Naive B cell (primary cell): ENCODE results near the gene TNXB. TPM values are rescaled to one million over a fixed set of nuclear protein-coding genes. Genes with fewer than 3 reads are reported as not detected.

Experiments used
- ATAC-seq, 2 donors: fragments of 150-1000 bp; cut with Tn5 transposase; 2 replicates each; pipeline ENCODE4 v1.10.0; 2021; ENCODE audit warnings: low read depth in 2 of 2, mild to moderate bottlenecking in 2 of 2, moderate library complexity in 2 of 2
- DNase-seq: peaks from one replicate; pipeline ENCODE4 v3.0.0; 2022
- H3K27ac Mint-ChIP-seq, 6 donors: one replicate each; pipeline ENCODE4 v1.8.0; 2020 to 2022; ENCODE audit warnings: mild to moderate bottlenecking in 6 of 6, mixed read lengths in 6 of 6, moderate library complexity in 5 of 6, inconsistent platforms in 2 of 6
- H3K27me3 Mint-ChIP-seq, 3 donors: one replicate each; pipeline ENCODE4 v1.8.0; 2021 to 2022; ENCODE audit warnings: mixed read lengths in 3 of 3, mild to moderate bottlenecking in 1 of 3
- H3K36me3 Mint-ChIP-seq, 2 donors: one replicate each; pipeline ENCODE4 v1.8.0; 2020 to 2022; ENCODE audit warnings: mixed read lengths in 2 of 2, inconsistent platforms in 1 of 2, mild to moderate bottlenecking in 1 of 2
- H3K4me1 Mint-ChIP-seq, 3 donors: one replicate each; pipeline ENCODE4 v1.8.0; 2020 to 2022; ENCODE audit warnings: mixed read lengths in 3 of 3, inconsistent platforms in 1 of 3, mild to moderate bottlenecking in 1 of 3, moderate library complexity in 1 of 3
- H3K4me3 Mint-ChIP-seq, 8 donors: one replicate each; pipeline ENCODE4 v1.8.0; 2020 to 2022; ENCODE audit warnings: mild to moderate bottlenecking in 8 of 8, mixed read lengths in 8 of 8, moderate library complexity in 8 of 8, inconsistent platforms in 2 of 8
- H3K9me3 Mint-ChIP-seq, 7 donors: one replicate each; pipeline ENCODE4 v1.8.0; 2020 to 2022; ENCODE audit warnings: mixed read lengths in 7 of 7, mild to moderate bottlenecking in 5 of 7, inconsistent platforms in 2 of 7, moderate library complexity in 1 of 7
- polyA plus RNA-seq, 6 donors: library from polyadenylated mRNA; unstranded; fragments of 300-500 nt; fragmentation: Illumina TruSeq; gene quantifications; one replicate each; pipeline ENCODE4 v1.2.3, GENCODE V29; 2021; ENCODE audit warnings: low read depth in 6 of 6

The TNXB gene
- polyA plus RNA-seq, 6 donors from 2014 or later = 0.23 to 0.44 TPM; not detected in 4

DNA sequence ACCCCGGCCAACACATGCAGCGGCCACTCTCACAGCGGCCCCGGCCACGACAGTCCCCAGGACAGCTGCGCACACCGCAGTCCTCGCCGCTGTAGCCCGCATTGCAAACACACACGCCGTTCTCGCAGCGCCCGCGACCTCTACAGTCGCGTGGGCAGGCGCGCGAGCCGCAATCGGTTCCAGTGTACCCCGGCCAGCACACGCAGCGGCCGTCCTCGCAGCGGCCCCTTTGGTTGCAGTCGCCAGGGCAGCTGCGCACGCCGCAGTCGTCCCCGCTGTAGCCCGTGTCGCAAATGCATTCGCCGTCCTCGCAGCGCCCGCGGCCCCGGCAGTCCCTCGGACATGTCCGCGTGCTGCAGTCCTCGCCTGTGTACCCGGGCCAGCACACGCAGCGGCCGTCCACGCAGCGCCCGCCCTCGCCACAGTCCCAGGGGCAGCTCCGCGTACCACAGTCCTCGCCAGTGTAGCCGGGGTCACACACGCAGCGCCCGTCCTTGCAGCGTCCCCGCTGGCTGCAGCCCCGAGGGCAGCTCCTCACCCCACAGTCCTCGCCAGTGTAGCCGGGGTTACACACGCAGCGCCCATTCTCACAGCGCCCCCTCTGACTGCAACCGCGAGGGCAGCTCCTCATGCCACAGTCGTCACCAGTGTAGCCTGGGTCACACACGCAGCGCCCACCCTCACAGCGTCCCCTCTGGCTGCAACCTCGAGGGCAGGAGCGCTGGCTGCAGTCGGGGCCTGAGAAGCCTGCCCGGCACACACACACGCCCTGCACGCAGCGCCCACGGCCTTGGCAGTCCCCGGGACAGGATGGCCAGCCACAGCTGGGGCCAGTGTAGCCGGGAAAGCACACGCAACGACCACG lies 12.5 kb downstream of the TNXB start:
- Mint-ChIP-seq H3K36me3 (peaks cover 0 to 8% of the 10 kb centered on the region in 2 donors), H3K27ac (no peak overlapping the region), H3K27me3 (peaks cover 23 to 80% (median 65%) of the 10 kb centered on the region in 3 donors), H3K9me3 (peaks cover 0 to 2% (median 0%) of the 10 kb centered on the region in 7 donors), H3K4me1 (peaks cover 0 to 4% (median 4%) of the 10 kb centered on the region in 3 donors), H3K4me3 (peak overlapping the region in 5 of 8 donors; percentile 16 to 47 (median 30))
- DNase-seq (no peak), ATAC-seq (peak in 1 of 2 donors; percentile 9)

DNA sequence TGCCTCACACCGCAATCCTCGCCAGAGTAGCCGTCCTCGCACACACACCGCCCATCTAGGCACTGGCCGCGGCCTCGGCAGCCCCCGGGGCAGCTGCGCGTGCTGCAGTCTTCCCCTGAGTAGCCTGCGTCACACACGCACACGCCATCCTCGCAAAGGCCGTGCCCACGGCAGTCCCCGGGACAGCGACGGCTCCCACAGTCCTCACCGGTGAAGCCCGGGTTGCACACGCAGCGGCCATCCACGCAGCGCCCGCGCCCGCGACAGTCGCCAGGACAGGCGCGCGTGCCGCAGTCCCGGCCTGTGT lies 13.1 kb downstream of the TNXB start:
- Mint-ChIP-seq H3K4me3 (peak overlapping the region in 1 of 8 donors; percentile 29), H3K36me3 (peaks cover 0 to 8% of the 10 kb centered on the region in 2 donors), H3K9me3 (peaks cover 0 to 2% (median 0%) of the 10 kb centered on the region in 7 donors), H3K4me1 (peaks cover 0 to 4% (median 4%) of the 10 kb centered on the region in 3 donors), H3K27me3 (peaks cover 23 to 83% (median 65%) of the 10 kb centered on the region in 3 donors), H3K27ac (no peak overlapping the region)
- ATAC-seq (peak in 1 of 2 donors; percentile 16), DNase-seq (no peak)

- ATAC-seq = peak in 1 of 2 donors; percentile 11
- H3K4me3 Mint-ChIP-seq = no peak overlapping the region
Observed at GRCh38 chr6:32095338-32096086, 13.6 kb downstream of the TNXB start.

DNA sequence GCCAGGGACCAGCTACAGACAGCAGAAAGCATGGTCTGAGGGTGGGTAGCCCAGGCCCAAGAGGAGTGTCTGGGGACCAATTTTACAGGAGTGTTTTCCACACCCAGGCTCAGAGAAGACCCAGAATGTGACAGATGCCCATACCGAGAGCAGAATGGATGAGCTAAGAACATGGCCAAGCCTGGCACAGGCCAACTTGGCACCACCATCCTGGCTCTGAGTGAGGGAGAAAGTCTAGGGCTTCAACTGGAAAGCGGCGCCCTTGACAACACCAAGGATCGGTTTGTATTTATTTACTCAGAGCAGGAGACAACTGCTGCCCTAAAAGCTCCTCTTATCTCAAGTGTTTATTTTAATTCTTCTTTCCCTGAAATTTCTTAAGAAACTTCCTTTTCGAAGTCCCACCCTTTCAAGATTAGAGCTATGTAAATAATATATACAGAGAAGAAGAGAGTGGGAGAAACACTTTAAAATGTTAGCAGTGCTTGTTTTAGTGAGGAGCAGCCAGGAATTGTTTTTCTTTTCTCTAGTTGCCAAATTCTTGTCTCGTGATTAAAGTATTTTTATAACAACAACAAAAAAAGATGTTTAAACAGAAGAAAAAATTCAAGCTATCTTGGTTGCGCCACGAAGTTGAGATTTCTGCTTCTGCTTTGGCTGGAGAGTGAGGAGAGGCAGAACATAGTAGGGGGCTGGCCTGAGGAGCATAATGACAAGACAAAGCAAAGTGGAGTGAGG lies 16.2 kb downstream of the TNXB start:
- no peaks in the 10 kb centered on the region for H3K9me3 Mint-ChIP-seq
- no peaks in the 10 kb centered on the region for H3K36me3 Mint-ChIP-seq
- peaks cover 0 to 4% (median 4%) of the 10 kb centered on the region in 3 donors for H3K4me1 Mint-ChIP-seq
- peak overlapping the region in 1 of 8 donors; percentile 24 for H3K4me3 Mint-ChIP-seq
- H3K27me3 Mint-ChIP-seq = peaks cover 24 to 82% (median 50%) of the 10 kb centered on the region in 3 donors
- DNase-seq (no peak), ATAC-seq (no peak)
- H3K27ac Mint-ChIP-seq = no peak overlapping the region

More at GRCh38 chr6:32095338-32096086, 13.6 kb downstream of the TNXB start:
- no peak for DNase-seq
- Mint-ChIP-seq H3K36me3 (peaks cover 0 to 8% of the 10 kb centered on the region in 2 donors), H3K4me1 (peaks cover 0 to 4% (median 4%) of the 10 kb centered on the region in 3 donors), H3K9me3 (peaks cover 0 to 2% (median 0%) of the 10 kb centered on the region in 7 donors), H3K27ac (no peak overlapping the region), H3K27me3 (peaks cover 26 to 87% (median 64%) of the 10 kb centered on the region in 3 donors)

DNA sequence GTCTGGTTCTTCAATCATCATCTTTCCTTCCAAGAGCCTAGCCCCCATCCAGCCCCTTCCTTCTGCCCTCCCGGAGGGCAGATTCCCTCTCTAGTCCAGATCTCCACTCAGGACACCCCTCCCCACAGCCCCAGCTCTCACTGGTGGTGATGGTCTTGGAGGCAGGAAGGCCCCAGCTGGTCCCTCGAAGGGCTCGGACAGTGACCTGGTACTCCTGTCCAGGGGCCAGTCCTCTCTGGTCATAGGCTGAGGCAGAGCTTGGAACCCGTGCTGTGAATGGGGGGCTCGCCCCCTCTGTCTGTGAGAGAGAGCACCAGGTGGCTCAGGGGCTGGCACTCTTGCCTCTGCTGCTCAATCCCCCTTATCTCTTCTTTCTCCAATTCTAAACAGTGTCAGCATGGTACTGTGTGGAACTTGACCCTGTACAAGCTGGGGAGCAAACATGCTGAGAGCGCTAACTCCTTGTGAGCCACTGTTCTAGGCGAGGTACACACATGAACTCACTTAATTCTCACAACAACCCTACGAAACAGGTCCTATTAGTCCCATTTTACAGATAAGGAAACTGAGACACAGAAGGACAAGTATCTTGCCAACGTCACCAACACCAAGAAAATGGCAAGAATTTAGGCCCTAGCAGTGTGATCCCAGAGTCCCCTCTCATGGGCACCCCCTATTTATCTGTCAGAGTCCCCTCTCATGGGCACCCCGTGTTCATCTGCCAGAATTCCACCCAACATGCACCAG lies 19.9 kb downstream of the TNXB start:
- peaks cover 0 to 2% (median 0%) of the 10 kb centered on the region in 7 donors for H3K9me3 Mint-ChIP-seq
- H3K27me3 Mint-ChIP-seq = peaks cover 35 to 75% (median 49%) of the 10 kb centered on the region in 3 donors
- peaks cover 0 to 7% (median 5%) of the 10 kb centered on the region in 3 donors for H3K4me1 Mint-ChIP-seq
- no peaks in the 10 kb centered on the region for H3K36me3 Mint-ChIP-seq
- H3K4me3 Mint-ChIP-seq = peak overlapping the region in 3 of 8 donors; percentile 1 to 22 (median 5)
- H3K27ac Mint-ChIP-seq = no peak overlapping the region
- DNase-seq (no peak), ATAC-seq (no peak)

DNA sequence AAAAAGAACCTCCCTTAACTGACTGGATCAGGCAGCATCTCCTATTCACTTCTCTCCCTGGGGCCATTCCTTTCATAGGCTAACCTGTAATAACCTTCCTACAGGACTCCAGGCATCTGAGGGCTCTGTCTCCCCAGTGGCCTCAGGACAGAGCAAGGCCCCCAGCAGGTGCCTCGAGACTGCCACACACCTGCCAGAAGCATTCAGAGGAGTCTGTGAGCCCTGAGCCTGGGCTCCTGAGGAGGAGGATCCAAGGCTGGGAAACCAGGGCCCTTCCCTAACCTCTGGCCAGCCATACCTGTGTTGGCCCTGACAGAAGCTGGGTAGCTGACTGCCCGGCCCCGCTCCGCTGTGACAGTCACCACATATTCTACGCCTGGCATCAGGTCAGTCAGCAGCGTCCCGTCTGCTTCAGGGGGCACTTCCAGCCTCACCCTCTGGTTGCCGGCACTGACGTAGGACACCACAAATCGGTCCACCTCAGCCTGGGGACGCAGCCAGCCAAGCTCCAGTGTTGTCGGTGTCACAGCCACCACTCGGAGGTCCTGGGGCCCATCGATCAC lies 20.6 kb downstream of the TNXB start:
- DNase-seq (no peak), ATAC-seq (no peak)
- Mint-ChIP-seq H3K9me3 (peaks cover 0 to 2% (median 0%) of the 10 kb centered on the region in 7 donors), H3K4me1 (peaks cover 0 to 7% (median 5%) of the 10 kb centered on the region in 3 donors), H3K36me3 (no peaks in the 10 kb centered on the region), H3K4me3 (peak overlapping the region in 3 of 8 donors; percentile 1 to 43 (median 38)), H3K27ac (no peak overlapping the region), H3K27me3 (peaks cover 37 to 79% (median 56%) of the 10 kb centered on the region in 3 donors)

DNA sequence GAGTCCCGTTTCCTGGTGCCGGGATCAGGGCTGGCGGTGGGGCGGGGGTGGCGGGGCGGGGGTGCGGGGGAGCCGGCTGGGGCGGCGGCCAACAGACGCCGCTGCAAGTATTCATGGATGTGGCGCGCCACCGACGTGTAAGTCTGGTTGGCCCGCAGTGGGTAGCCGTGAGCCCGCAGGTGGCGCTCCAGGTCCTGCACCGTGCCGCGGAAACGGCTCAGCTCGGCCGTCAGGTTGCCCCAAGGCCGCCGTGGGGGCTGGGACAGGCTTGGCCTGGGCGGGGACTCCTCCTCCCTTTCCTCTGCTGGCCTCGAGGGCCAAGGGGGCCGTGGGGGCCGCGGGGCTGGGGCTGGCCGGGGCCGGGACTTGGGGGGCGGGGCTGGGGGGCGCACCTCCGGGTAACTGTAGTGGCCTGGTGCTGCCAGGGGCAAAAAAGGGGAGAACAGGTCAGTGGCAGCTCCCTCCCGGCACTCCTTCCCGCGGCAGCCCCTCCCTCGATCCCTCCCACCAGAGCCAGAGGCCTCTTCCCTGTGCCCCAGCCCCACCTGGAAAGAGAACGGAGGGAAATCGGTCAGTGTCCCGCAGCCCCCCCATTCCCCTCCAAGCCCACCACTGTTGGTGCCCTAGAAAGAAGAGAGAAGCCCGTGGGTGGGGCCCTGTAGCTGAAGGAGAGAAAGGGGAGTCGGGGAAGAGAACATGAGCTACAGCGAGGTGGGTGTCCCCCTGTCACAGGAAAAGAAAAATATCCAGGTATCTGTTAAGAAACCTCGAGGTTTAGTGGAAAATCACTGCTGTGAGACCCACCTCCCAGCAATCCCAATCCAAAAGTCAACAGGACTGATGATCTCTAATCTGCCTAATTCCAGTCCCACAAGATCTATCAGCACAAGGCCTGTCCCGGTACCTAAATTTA lies 21.3 kb downstream of the TNXB start:
- Mint-ChIP-seq H3K36me3 (no peaks in the 10 kb centered on the region), H3K4me3 (peak overlapping the region in 1 of 8 donors; percentile 38), H3K27ac (no peak overlapping the region), H3K9me3 (peaks cover 0 to 2% (median 0%) of the 10 kb centered on the region in 7 donors), H3K4me1 (peaks cover 0 to 7% (median 5%) of the 10 kb centered on the region in 3 donors), H3K27me3 (peaks cover 38 to 80% (median 63%) of the 10 kb centered on the region in 3 donors)
- peak; percentile 55 for DNase-seq
- peak; percentile 90 to 91 for ATAC-seq

DNA sequence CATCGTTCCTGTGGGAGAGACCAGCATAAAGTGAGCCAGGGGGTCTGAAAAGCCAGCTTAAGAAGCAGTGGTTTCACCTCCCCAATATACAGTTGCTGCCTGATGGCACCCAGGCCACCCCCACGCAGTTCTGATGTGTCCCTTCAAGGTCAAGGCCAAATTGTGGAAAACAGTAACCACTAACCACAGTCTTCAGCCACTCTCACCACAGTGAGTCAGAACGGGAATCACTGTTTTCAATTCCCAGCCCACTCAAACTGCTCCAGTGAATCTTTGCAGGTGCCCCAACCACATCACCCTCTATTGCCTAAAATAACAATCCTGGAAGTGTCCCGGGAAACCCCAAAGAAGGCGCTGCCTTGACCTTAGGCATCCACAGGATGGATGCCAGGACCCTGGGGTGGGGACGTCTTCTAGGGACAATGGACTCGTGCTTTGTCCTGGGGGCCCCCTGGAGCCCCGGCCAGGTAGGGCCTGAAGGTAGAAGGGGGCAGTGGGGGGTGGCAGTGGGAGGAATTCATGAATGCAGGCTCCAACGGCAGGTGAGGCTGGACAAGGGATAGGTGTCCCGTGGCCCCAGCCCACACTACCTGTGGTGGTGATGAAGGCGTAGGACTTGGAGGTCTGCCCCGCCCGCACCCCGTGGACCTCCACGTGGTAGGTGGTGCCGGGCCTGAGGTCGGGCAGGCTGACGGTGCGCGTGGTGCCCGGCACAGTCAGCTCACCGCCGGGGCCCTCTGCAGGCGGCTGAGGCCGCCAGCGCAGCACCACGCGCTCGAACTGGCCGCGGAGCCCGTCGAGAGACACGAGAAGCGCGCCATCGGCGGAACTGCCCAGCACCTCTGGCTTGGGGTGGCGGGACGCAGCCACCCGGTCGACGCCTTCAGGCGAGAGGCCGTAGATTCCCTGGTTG lies 22.2 kb downstream of the TNXB start:
- ATAC-seq = peak; percentile 14 to 24
- Mint-ChIP-seq H3K27me3 (peaks cover 45 to 82% (median 62%) of the 10 kb centered on the region in 3 donors), H3K4me3 (peak overlapping the region in 3 of 8 donors; percentile 44 to 67 (median 58)), H3K9me3 (peaks cover 0 to 2% (median 0%) of the 10 kb centered on the region in 7 donors), H3K4me1 (peaks cover 0 to 7% (median 5%) of the 10 kb centered on the region in 3 donors), H3K27ac (no peak overlapping the region), H3K36me3 (no peaks in the 10 kb centered on the region)
- DNase-seq = no peak

GRCh38 chr6:32085759-32086459 lies 23.2 kb downstream of the TNXB start:
- peaks cover 0 to 7% (median 5%) of the 10 kb centered on the region in 3 donors for H3K4me1 Mint-ChIP-seq
- DNase-seq (no peak), ATAC-seq (no peak)
- H3K27me3 Mint-ChIP-seq = peaks cover 45 to 85% (median 65%) of the 10 kb centered on the region in 3 donors
- no peak overlapping the region for H3K27ac Mint-ChIP-seq
- H3K36me3 Mint-ChIP-seq = peaks cover 0 to 3% of the 10 kb centered on the region in 2 donors
- H3K4me3 Mint-ChIP-seq = peak overlapping the region in 2 of 8 donors; percentile 16 to 70
- H3K9me3 Mint-ChIP-seq = peaks cover 0 to 2% (median 0%) of the 10 kb centered on the region in 7 donors

- Mint-ChIP-seq H3K27ac (no peak overlapping the region), H3K27me3 (peaks cover 36 to 82% (median 71%) of the 10 kb centered on the region in 3 donors), H3K36me3 (peaks cover 0 to 7% of the 10 kb centered on the region in 2 donors), H3K9me3 (peaks cover 0 to 2% (median 0%) of the 10 kb centered on the region in 7 donors), H3K4me1 (peaks cover 0 to 11% (median 5%) of the 10 kb centered on the region in 3 donors), H3K4me3 (peak overlapping the region in 2 of 8 donors; percentile 16 to 71)
- no peak for ATAC-seq
- DNase-seq = no peak
Observed at GRCh38 chr6:32084780-32085179, 24.4 kb downstream of the TNXB start.
